ENCODE data around the gene FAM118B. TPM values are rescaled to one million over a fixed set of nuclear protein-coding genes. Genes with fewer than 3 reads are reported as not detected.

Gene FAM118B
- total and polyA plus RNA-seq, 4 donors: 10.8 to 24.3 (median 20.7) TPM

DNA sequence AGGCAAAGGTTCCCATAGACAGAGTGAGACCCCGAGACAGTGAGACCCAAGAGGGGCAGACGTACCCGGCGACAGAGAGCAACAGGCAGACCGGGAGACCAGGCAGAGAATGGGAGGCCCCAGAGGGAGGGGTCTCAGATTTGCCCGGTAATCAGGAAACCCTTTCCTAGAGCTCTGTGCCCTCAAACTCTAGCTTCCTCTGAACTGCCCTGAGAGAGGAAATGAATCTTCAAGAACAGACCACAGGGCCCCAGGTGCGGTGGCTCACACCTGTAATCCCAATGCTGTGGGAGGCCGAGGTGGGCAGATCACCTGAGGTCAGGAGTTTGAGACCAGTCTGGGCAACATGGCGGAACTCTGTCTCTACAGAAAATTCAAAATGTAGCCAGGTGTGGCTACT lies 47.8 kb upstream of the FAM118B start:
- 58 to 62% methylated on average over 9 of the region's 9 CpGs for WGBS, 2 donors
- ATAC-seq (ENCODE audit: insufficient read depth, low FRiP score): no peak
- H3K27ac ChIP-seq (ENCODE audit: low read depth in 1 of 2, low read length in 1 of 2): no peak overlapping the region

DNA sequence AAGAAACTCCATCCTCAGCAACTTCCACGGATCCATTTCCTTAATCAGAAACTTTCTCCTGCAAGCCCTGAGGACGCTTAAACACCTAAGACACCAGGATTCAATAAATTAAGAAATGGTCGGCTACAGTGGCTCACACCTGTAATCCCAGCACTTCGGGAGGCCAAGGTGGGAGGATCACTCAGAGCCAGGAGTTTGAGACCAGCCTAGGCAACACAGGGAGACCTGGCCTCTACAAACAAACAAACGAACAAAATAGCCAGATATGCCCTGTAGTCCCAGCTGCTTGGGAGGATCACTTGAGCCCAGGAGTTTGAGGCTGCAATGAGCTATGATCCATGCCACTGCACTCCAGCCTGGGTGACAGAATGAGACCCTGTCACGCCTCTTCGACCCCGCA lies 46.8 kb upstream of the FAM118B start:
- no peak overlapping the region for H3K9ac ChIP-seq (ENCODE audit: insufficient read depth in 1 of 2, low read length in 2 of 2)
- ATAC-seq (ENCODE audit: insufficient read depth, low FRiP score): no peak
- no peak overlapping the region for H3K4me3 ChIP-seq
- H3K27me3 ChIP-seq (ENCODE audit: control insufficient read depth in 3 of 3, insufficient read depth in 3 of 3, low read length in 2 of 3): no peaks in the 10 kb centered on the region
- no peaks in the 10 kb centered on the region for H3K36me3 ChIP-seq (ENCODE audit: control insufficient read depth in 4 of 4, insufficient read depth in 4 of 4, low read length in 4 of 4)
- no peak overlapping the region for H3K27ac ChIP-seq (ENCODE audit: low read depth in 1 of 2, low read length in 1 of 2)
- 89 to 91% methylated on average over 7 to 8 of the region's 8 CpGs for WGBS, 2 donors
- H3K4me1 ChIP-seq (ENCODE audit: control insufficient read depth in 5 of 5, insufficient read depth in 5 of 5, low read length in 5 of 5): peaks cover 0 to 45% (median 21%) of the 10 kb centered on the region in 5 donors
- no peak for DNase-seq
- TF ChIP-seq, protein P1, sequence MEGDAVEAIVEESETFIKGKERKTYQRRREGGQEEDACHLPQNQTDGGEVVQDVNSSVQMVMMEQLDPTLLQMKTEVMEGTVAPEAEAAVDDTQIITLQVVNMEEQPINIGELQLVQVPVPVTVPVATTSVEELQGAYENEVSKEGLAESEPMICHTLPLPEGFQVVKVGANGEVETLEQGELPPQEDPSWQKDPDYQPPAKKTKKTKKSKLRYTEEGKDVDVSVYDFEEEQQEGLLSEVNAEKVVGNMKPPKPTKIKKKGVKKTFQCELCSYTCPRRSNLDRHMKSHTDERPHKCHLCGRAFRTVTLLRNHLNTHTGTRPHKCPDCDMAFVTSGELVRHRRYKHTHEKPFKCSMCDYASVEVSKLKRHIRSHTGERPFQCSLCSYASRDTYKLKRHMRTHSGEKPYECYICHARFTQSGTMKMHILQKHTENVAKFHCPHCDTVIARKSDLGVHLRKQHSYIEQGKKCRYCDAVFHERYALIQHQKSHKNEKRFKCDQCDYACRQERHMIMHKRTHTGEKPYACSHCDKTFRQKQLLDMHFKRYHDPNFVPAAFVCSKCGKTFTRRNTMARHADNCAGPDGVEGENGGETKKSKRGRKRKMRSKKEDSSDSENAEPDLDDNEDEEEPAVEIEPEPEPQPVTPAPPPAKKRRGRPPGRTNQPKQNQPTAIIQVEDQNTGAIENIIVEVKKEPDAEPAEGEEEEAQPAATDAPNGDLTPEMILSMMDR (IDR thresholded peaks at IDR 0.05; ENCODE audit: control extremely low read depth, extremely low read depth): no peak
- peaks cover 0 to 2% (median 0%) of the 10 kb centered on the region in 4 donors for H3K9me3 ChIP-seq (ENCODE audit: control insufficient read depth in 4 of 4, insufficient read depth in 3 of 4, low read length in 3 of 4)

More for the DNA sequence above, 47.8 kb upstream of the FAM118B start:
- no peak overlapping the region for H3K9ac ChIP-seq (ENCODE audit: insufficient read depth in 1 of 2, low read length in 2 of 2)
- TF ChIP-seq, protein P1 (IDR thresholded peaks at IDR 0.05; ENCODE audit: control extremely low read depth, extremely low read depth): no peak
- no peaks in the 10 kb centered on the region for H3K27me3 ChIP-seq (ENCODE audit: control insufficient read depth in 3 of 3, insufficient read depth in 3 of 3, low read length in 2 of 3)
- peaks cover 0 to 45% (median 23%) of the 10 kb centered on the region in 5 donors for H3K4me1 ChIP-seq (ENCODE audit: control insufficient read depth in 5 of 5, insufficient read depth in 5 of 5, low read length in 5 of 5)
- no peak for DNase-seq
- H3K36me3 ChIP-seq (ENCODE audit: control insufficient read depth in 4 of 4, insufficient read depth in 4 of 4, low read length in 4 of 4): no peaks in the 10 kb centered on the region
- no peak overlapping the region for H3K4me3 ChIP-seq
- peaks cover 0 to 2% (median 0%) of the 10 kb centered on the region in 4 donors for H3K9me3 ChIP-seq (ENCODE audit: control insufficient read depth in 4 of 4, insufficient read depth in 3 of 4, low read length in 3 of 4)

DNA sequence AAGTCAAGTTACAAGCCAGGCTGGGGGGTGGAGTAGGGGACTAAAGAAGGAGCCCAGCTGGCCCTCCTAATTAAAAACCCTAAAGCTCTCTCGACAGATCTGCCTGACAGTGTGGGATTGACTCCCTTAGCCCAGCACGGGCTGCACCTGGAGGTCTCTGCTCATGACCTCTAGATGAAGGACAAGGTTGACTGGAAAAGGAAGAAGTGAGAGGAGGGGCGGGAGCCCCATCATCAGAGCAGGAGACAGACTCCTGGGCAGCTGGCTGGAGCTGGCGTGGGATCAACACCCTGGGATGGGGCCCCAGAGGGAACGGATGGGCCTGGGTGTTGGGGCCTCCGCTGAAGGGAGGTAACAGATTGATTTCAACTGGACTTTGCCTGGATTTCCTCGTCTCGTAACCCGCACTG lies 46.3 kb upstream of the FAM118B start:
- DNase-seq (peak in 2 of 3 donors; percentile 55 to 65), ATAC-seq (ENCODE audit: insufficient read depth, low FRiP score) (no peak)
- H3K27me3 ChIP-seq (ENCODE audit: control insufficient read depth in 3 of 3, insufficient read depth in 3 of 3, low read length in 2 of 3): no peaks in the 10 kb centered on the region
- H3K36me3 ChIP-seq (ENCODE audit: control insufficient read depth in 4 of 4, insufficient read depth in 4 of 4, low read length in 4 of 4): no peaks in the 10 kb centered on the region
- H3K9ac ChIP-seq (ENCODE audit: insufficient read depth in 1 of 2, low read length in 2 of 2): no peak overlapping the region
- H3K4me3 ChIP-seq: no peak overlapping the region
- TF ChIP-seq, protein P1 (IDR thresholded peaks at IDR 0.05; ENCODE audit: control extremely low read depth, extremely low read depth): no peak
- peaks cover 0 to 42% (median 21%) of the 10 kb centered on the region in 5 donors for H3K4me1 ChIP-seq (ENCODE audit: control insufficient read depth in 5 of 5, insufficient read depth in 5 of 5, low read length in 5 of 5)
- H3K9me3 ChIP-seq (ENCODE audit: control insufficient read depth in 4 of 4, insufficient read depth in 3 of 4, low read length in 3 of 4): peaks cover 0 to 2% (median 0%) of the 10 kb centered on the region in 4 donors
- no peak overlapping the region for H3K27ac ChIP-seq (ENCODE audit: low read depth in 1 of 2, low read length in 1 of 2)
- WGBS, 2 donors: 82 to 87% methylated on average over 9 of the region's 9 CpGs

DNA sequence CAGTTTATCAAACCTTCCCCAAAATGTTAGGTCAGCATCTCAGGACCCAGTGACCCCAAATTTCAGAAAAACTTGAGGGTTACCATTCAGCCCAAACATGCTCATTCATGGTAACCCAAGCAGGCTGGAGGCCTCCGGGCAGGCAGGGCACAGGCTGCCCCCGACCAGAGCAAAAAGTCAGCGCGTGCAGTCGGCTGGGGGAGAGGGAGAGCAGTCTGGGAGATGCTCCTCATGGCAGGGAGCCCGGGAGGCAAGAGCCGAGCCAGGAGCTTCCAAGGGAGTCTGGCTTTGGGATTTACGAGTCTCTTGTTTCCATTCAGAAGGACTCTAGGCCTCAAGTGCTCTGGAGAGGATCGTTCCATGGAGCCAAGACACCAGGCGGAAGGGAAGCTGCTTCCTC lies 45.8 kb upstream of the FAM118B start:
- Histone ChIP-seq H3K36me3 (ENCODE audit: control insufficient read depth in 4 of 4, insufficient read depth in 4 of 4, low read length in 4 of 4) (no peaks in the 10 kb centered on the region), H3K9ac (ENCODE audit: insufficient read depth in 1 of 2, low read length in 2 of 2) (no peak overlapping the region), H3K9me3 (ENCODE audit: control insufficient read depth in 4 of 4, insufficient read depth in 3 of 4, low read length in 3 of 4) (peaks cover 0 to 2% (median 0%) of the 10 kb centered on the region in 4 donors), H3K4me1 (ENCODE audit: control insufficient read depth in 5 of 5, insufficient read depth in 5 of 5, low read length in 5 of 5) (peaks cover 0 to 39% (median 17%) of the 10 kb centered on the region in 5 donors), H3K27me3 (ENCODE audit: control insufficient read depth in 3 of 3, insufficient read depth in 3 of 3, low read length in 2 of 3) (no peaks in the 10 kb centered on the region), H3K27ac (ENCODE audit: low read depth in 1 of 2, low read length in 1 of 2) (no peak overlapping the region), H3K4me3 (no peak overlapping the region)
- DNase-seq (peak; percentile 64 to 77 (median 71)), ATAC-seq (ENCODE audit: insufficient read depth, low FRiP score) (no peak)
- TF ChIP-seq, protein P1 (IDR thresholded peaks at IDR 0.05; ENCODE audit: control extremely low read depth, extremely low read depth): no peak
- 84 to 91% methylated on average over 10 of the region's 10 CpGs for WGBS, 2 donors
